Retinal pigment epithelial cell (primary cell): ENCODE data around the gene DIDO1.

Experiments used
- DNase-seq: peaks from one replicate; pipeline ENCODE4 v3.0.0-alpha.2; 2010; ENCODE audit warnings: low read depth
- H3K4me3 ChIP-seq: 2 replicates; pipeline ENCODE4 v1.5.1; 2011; ENCODE audit warnings: mild to moderate bottlenecking, low read length, control low read depth, moderate library complexity
- TF ChIP-seq, protein P1 (sequence below): conservative IDR thresholded peaks from 2 replicates; pipeline ENCODE4 v1.5.1; 2011; ENCODE audit warnings: low read depth, low read length, control low read depth, inconsistent platforms

The DIDO1 gene

DNA sequence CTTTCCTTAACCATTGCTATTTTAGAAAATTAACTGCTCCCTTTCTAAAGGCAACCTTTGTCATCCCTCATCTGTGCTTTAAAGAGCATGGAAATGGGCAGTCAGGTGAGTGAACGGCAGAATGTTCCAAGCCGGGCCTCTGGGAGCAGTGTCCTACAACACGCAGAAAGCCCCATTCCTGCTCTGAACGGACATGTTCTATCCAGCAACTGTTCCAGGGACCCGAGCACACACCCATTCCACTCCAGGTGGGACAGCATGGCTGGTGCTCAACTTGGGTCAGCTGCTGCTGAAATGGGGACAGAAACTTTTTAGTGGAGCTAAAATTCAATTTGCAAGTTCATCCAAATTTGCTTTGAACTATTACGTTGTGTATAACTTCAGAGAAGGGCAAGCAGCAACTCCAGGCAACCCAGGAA lies 26.7 kb downstream of the DIDO1 start:
- H3K4me3 ChIP-seq, result no peak overlapping the region
- TF ChIP-seq, protein P1, sequence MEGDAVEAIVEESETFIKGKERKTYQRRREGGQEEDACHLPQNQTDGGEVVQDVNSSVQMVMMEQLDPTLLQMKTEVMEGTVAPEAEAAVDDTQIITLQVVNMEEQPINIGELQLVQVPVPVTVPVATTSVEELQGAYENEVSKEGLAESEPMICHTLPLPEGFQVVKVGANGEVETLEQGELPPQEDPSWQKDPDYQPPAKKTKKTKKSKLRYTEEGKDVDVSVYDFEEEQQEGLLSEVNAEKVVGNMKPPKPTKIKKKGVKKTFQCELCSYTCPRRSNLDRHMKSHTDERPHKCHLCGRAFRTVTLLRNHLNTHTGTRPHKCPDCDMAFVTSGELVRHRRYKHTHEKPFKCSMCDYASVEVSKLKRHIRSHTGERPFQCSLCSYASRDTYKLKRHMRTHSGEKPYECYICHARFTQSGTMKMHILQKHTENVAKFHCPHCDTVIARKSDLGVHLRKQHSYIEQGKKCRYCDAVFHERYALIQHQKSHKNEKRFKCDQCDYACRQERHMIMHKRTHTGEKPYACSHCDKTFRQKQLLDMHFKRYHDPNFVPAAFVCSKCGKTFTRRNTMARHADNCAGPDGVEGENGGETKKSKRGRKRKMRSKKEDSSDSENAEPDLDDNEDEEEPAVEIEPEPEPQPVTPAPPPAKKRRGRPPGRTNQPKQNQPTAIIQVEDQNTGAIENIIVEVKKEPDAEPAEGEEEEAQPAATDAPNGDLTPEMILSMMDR, result peak; percentile 45
- DNase-seq, result no peak

DNA sequence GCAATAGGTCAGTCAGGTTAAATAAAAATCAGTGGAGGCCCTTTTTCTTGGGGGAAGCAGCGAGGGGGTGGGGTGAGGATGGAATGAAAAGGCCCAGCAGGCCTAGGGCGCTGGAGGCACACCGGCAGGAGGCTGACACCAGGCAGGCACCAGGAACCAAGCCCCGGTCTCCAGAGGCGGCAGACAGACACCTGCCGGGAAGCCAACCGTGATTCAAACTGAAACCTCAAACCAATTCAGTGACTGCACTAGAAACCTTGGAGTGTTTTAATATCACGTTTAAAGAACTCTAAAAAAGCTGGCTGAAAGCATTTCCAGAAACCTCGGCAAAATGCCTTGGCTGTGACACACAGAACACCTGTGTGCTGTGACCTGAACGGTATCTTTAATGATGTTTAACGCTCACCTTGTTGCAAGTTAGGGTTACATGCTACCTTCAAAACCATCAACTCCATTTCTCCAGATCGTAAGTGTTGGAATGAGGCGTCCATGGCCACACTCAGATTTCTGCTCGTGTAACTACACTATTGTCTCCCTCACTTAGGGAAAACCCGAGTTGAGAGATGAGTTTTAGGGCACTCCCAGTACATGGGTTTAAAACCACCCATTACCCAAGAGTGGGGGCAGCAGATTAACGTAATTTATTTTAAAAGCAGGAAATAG lies 27.2 kb downstream of the DIDO1 start:
- TF ChIP-seq, protein P1, result no peak
- DNase-seq, result no peak
- no peak overlapping the region for H3K4me3 ChIP-seq

DNA sequence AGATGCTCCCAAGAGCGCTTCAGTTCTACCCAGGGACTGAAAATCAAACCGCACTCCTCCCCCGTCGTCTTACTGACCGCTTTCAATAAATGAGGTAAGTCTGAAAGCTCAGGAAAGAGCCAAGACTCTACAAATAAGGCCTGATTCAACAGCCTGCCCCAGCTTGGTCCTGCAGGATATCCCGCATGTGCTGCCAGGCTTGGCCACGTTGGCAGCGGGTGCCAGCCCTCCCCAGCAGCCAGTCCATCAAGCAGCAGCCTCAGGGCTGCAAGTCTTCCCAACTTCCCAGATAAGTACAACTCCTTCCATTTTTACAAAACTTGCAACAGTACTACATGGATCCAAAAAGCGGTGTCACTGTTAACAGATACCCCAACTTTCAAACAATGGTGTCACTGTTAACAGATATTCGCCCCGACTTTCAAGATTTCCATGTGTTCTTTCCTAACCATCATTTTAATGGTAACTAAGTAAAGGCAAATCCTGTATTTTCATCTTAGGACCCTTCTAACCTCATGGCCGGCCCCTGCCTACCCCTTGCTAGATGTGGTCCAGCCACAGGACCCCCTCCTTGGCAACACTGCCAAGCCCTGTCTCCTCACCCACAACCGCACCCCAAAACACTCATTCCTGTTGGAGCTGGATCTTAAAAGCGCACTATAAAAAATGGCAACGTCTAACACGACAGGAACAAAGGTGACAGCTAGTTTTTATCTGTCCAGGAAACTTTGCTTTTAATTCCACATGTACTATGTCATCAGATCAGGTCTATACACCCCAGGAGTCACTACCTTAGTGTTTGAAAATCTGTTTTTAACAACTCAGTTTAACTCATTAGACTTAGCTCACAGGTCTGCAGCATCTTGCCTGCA lies 28.0 kb downstream of the DIDO1 start:
- TF ChIP-seq, protein P1, result no peak
- no peak overlapping the region for H3K4me3 ChIP-seq
- no peak for DNase-seq

DNA sequence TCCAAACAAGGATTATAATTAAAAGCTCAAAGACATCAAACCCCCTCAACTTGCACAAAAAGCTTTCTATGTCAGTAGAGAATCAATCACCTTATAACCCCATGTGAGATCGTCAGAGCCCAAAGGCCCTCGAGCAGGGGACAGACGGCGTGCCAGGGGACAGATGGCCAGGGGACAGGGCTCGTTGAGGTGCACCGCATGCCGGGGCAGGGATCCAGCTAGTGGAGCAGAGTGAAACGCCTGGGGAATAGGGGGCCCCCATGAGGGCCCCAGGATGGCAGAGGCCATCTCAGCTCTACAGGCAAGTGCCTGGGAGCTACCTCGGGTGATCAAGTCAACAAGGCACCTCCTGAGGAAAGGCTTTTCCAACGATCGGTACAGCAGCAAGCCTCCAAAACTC lies 28.6 kb downstream of the DIDO1 start:
- DNase-seq, result no peak
- no peak overlapping the region for H3K4me3 ChIP-seq
- TF ChIP-seq, protein P1, result no peak

DNA sequence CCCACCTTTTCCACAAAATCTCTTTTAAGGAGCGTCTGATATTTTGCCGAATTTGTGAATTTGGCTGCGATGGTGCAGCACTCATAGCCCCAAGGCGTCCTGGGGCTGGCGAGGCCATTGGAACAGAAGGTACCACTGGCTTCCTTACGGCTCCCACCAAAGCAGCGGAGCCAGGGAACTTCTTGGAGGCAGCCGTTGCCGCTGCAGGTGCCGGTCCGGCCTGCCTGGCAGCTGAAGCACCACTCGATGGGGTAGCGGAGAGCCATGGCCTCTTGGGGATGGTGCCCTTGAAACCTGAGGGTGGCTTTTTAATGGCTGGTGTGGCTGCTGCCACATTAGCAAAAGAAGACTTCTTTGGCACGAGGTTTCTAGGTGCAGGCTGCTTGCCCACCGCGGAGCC lies 29.8 kb downstream of the DIDO1 start:
- DNase-seq, result no peak
- H3K4me3 ChIP-seq, result no peak overlapping the region
- TF ChIP-seq, protein P1, result no peak

DNA sequence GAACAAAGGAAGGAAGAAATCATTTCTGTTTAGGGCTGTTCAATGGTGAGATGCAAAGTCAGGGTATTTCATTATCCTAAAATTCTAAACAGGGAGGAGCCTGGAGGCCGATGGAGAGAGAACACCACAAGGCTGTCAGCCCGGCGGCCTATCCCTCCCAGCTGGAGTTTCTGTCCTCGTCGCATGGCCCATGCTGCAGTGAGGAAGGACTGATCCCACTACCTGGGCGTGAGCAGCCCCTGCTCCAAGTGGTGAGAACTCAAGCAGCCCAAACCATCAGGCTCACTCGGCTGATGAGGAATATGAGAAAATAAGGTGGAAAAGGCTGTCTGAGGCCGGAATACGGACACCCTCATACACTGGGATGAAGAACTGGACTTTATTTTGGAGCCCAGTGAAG lies 30.8 kb downstream of the DIDO1 start:
- H3K4me3 ChIP-seq, result no peak overlapping the region
- TF ChIP-seq, protein P1, result no peak
- DNase-seq, result no peak

DNA sequence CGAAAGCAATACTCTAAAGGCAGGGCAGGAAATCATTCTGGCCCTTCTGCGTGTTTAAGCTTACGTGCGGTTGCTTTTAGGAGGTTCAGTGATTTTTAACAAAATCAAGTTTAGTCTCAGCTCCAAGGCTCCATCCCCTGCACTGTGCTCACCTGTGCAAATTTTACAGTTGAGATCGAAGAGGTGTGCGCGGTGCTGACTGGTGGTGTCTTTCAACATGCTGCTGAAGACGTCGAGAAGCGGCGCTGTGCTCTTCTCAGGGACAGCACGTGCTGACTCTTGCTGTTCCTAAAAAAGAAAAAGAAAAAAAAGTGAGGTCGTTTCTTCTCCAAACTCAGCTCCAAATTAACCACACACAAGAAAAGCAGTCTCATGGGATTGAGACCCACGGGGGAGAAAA lies 32.0 kb downstream of the DIDO1 start:
- DNase-seq, result no peak
- TF ChIP-seq, protein P1, result no peak
- no peak overlapping the region for H3K4me3 ChIP-seq
